Effector memory CD4-positive, alpha-beta T cell (primary cell): ENCODE measurements around the gene CPLX4.
"Not testable (repeated sequence)": the region's sequence is repeated elsewhere in the genome, so short reads cannot be mapped to it uniquely, and the experiment has no call there.

Experiments used
- DNase-seq, 3 donors: peaks; one replicate each; pipeline ENCODE4 v3.0.0-alpha.2; 2020
- H3K27ac ChIP-seq: 2 replicates; pipeline ENCODE4 v1.7.0; 2013; ENCODE audit warnings: mild to moderate bottlenecking, low read length, moderate library complexity; ENCODE audit not compliant: insufficient read depth, poor library complexity, severe bottlenecking
- H3K27me3 ChIP-seq: replicated peaks from 2 replicates; pipeline ENCODE4 v1.7.0; 2013; ENCODE audit warnings: mild to moderate bottlenecking, low read length; ENCODE audit not compliant: insufficient read depth, control insufficient read depth, poor library complexity, severe bottlenecking
- H3K36me3 ChIP-seq: 2 replicates; pipeline ENCODE4 v1.7.0; 2013; ENCODE audit warnings: mild to moderate bottlenecking, low read length, moderate library complexity; ENCODE audit not compliant: control insufficient read depth, insufficient read depth
- H3K4me1 ChIP-seq: 2 replicates; pipeline ENCODE4 v1.7.0; 2013; ENCODE audit warnings: low read length, mild to moderate bottlenecking; ENCODE audit not compliant: control insufficient read depth, insufficient read depth, poor library complexity, severe bottlenecking
- H3K4me3 ChIP-seq: 2 replicates; pipeline ENCODE4 v1.7.0; 2013; ENCODE audit warnings: low read length, low read depth, mild to moderate bottlenecking; ENCODE audit not compliant: insufficient read depth, poor library complexity, severe bottlenecking
- H3K9me3 ChIP-seq: 2 replicates; pipeline ENCODE4 v1.7.0; 2013; ENCODE audit warnings: mild to moderate bottlenecking, low read length, moderate library complexity; ENCODE audit not compliant: control insufficient read depth

CPLX4 gene

GRCh38 chr18:59266886-59267502 is 51.5 kb downstream of the CPLX4 start:
- no peak overlapping the region for H3K27ac ChIP-seq
- peaks cover 51% of the 10 kb centered on the region for H3K27me3 ChIP-seq
- H3K36me3 ChIP-seq, result no peaks in the 10 kb centered on the region
- no peak overlapping the region for H3K4me3 ChIP-seq
- no peak for DNase-seq
- no peaks in the 10 kb centered on the region for H3K9me3 ChIP-seq
- peaks cover 12% of the 10 kb centered on the region for H3K4me1 ChIP-seq

GRCh38 chr18:59266459-59266858 is 52.0 kb downstream of the CPLX4 start:
- Histone ChIP-seq H3K9me3 (no peaks in the 10 kb centered on the region), H3K36me3 (no peaks in the 10 kb centered on the region), H3K4me3 (no peak overlapping the region), H3K4me1 (peaks cover 12% of the 10 kb centered on the region), H3K27me3 (peaks cover 46% of the 10 kb centered on the region), H3K27ac (no peak overlapping the region)
- DNase-seq, result no peak

- Histone ChIP-seq H3K27ac (no peak overlapping the region), H3K9me3 (no peaks in the 10 kb centered on the region), H3K36me3 (no peaks in the 10 kb centered on the region), H3K4me1 (peaks cover 12% of the 10 kb centered on the region), H3K27me3 (peaks cover 41% of the 10 kb centered on the region), H3K4me3 (no peak overlapping the region)
- DNase-seq, result no peak
These were observed 52.5 kb downstream of the CPLX4 start for GRCh38 chr18:59265974-59266369.

GRCh38 chr18:59265246-59265973 is 53.0 kb downstream of the CPLX4 start:
- Histone ChIP-seq H3K9me3 (no peaks in the 10 kb centered on the region), H3K27me3 (peaks cover 36% of the 10 kb centered on the region)
- DNase-seq, result no peak

GRCh38 chr18:59264651-59265245 is 53.7 kb downstream of the CPLX4 start:
- DNase-seq, result no peak
- Histone ChIP-seq H3K4me3 (peak overlapping the region; percentile 37), H3K4me1 (peaks cover 12% of the 10 kb centered on the region), H3K27ac (no peak overlapping the region), H3K9me3 (no peaks in the 10 kb centered on the region), H3K27me3 (peaks cover 32% of the 10 kb centered on the region), H3K36me3 (no peaks in the 10 kb centered on the region)

More at GRCh38 chr18:59265246-59265973, 53.0 kb downstream of the CPLX4 start:
- H3K27ac ChIP-seq, result no peak overlapping the region
- peak overlapping the region; percentile 37 for H3K4me3 ChIP-seq
- H3K36me3 ChIP-seq, result no peaks in the 10 kb centered on the region
- H3K4me1 ChIP-seq, result peaks cover 12% of the 10 kb centered on the region

- Histone ChIP-seq H3K4me1 (peaks cover 12% of the 10 kb centered on the region), H3K27me3 (peaks cover 32% of the 10 kb centered on the region), H3K9me3 (no peaks in the 10 kb centered on the region), H3K4me3 (no peak overlapping the region), H3K27ac (no peak overlapping the region), H3K36me3 (no peaks in the 10 kb centered on the region)
- DNase-seq, result no peak
These were observed 54.3 kb downstream of the CPLX4 start for GRCh38 chr18:59264121-59264571.

GRCh38 chr18:59263661-59264060 is 54.8 kb downstream of the CPLX4 start:
- Histone ChIP-seq H3K36me3 (no peaks in the 10 kb centered on the region), H3K27me3 (peaks cover 29% of the 10 kb centered on the region), H3K4me3 (no peak overlapping the region), H3K27ac (no peak overlapping the region), H3K4me1 (peaks cover 8% of the 10 kb centered on the region), H3K9me3 (no peaks in the 10 kb centered on the region)
- DNase-seq, result no peak

- H3K27ac ChIP-seq, H3K4me3 ChIP-seq, H3K36me3 ChIP-seq, H3K4me1 ChIP-seq, H3K9me3 ChIP-seq, DNase-seq: not testable (repeated sequence)
- H3K27me3 ChIP-seq, result peaks cover 17% of the 10 kb centered on the region
These were observed 56.2 kb downstream of the CPLX4 start for GRCh38 chr18:59262243-59262642.

GRCh38 chr18:59261842-59262241 is 56.6 kb downstream of the CPLX4 start:
- not testable (repeated sequence) for H3K9me3 ChIP-seq, H3K27ac ChIP-seq, H3K4me1 ChIP-seq, H3K36me3 ChIP-seq, H3K4me3 ChIP-seq, DNase-seq
- peaks cover 15% of the 10 kb centered on the region for H3K27me3 ChIP-seq

- not testable (repeated sequence) for H3K4me1 ChIP-seq, H3K9me3 ChIP-seq, H3K27ac ChIP-seq, H3K4me3 ChIP-seq, H3K36me3 ChIP-seq, DNase-seq, H3K27me3 ChIP-seq
These were observed 63.0 kb downstream of the CPLX4 start for GRCh38 chr18:59255491-59255890.
